Kidney capillary endothelial cell (primary cell): ENCODE data around the gene MELK.
"Not testable (repeated sequence)": the region's sequence is repeated elsewhere in the genome, so short reads cannot be mapped to it uniquely, and the experiment has no call there.

ENCODE experiments used
- DNase-seq: peaks from one replicate; pipeline ENCODE4 v3.0.0-alpha.2; 2018; ENCODE audit warnings: low spot score

MELK gene

GRCh38 chr9:36572515-36573418 lies at the start of gene MELK:
Gene MELK (plus strand): TSS chr9:36572895. CDS start chr9:36581682, 8,787 bp downstream.
- peak; percentile 77 for DNase-seq

GRCh38 chr9:36530224-36530623 lies 42.5 kb upstream of the MELK start:
- no peak for DNase-seq

- DNase-seq = no peak
Measured at GRCh38 chr9:36532353-36532752, 40.3 kb upstream of the MELK start.

- not testable (repeated sequence) for DNase-seq
Measured at GRCh38 chr9:36533726-36534125, 39.0 kb upstream of the MELK start.

GRCh38 chr9:36535107-36535506 lies 37.6 kb upstream of the MELK start:
- no peak for DNase-seq

GRCh38 chr9:36537861-36538260 lies 34.8 kb upstream of the MELK start:
- no peak for DNase-seq

GRCh38 chr9:36542355-36542754 lies 30.3 kb upstream of the MELK start:
- no peak for DNase-seq

- DNase-seq = no peak
Measured at GRCh38 chr9:36543916-36544315, 28.8 kb upstream of the MELK start.

- no peak for DNase-seq
Measured at GRCh38 chr9:36547598-36547997, 25.1 kb upstream of the MELK start.

GRCh38 chr9:36548454-36548853 lies 24.2 kb upstream of the MELK start:
- DNase-seq = no peak

GRCh38 chr9:36550135-36550534 lies 22.6 kb upstream of the MELK start:
- DNase-seq = no peak

- DNase-seq = not testable (repeated sequence)
Measured at GRCh38 chr9:36550631-36551098, 22.0 kb upstream of the MELK start.

GRCh38 chr9:36551129-36551528 lies 21.6 kb upstream of the MELK start:
- no peak for DNase-seq

GRCh38 chr9:36551910-36552309 lies 20.8 kb upstream of the MELK start:
- DNase-seq = no peak

GRCh38 chr9:36559036-36559695 lies 13.5 kb upstream of the MELK start:
- no peak for DNase-seq

- no peak for DNase-seq
Measured at GRCh38 chr9:36560771-36561170, 11.9 kb upstream of the MELK start.

- DNase-seq = not testable (repeated sequence)
Measured at GRCh38 chr9:36562801-36563200, 9.9 kb upstream of the MELK start.

- no peak for DNase-seq
Measured at GRCh38 chr9:36566813-36567221, 5.9 kb upstream of the MELK start.

GRCh38 chr9:36568681-36569080 lies 4.0 kb upstream of the MELK start:
- DNase-seq = not testable (repeated sequence)

- no peak for DNase-seq
Measured at GRCh38 chr9:36571333-36571732, 1.4 kb upstream of the MELK start.

- DNase-seq = not testable (repeated sequence)
Measured at GRCh38 chr9:36574045-36574444, 1.4 kb downstream of the MELK start.

GRCh38 chr9:36575411-36575882 lies 2.8 kb downstream of the MELK start:
- DNase-seq = no peak

- no peak for DNase-seq
Measured at GRCh38 chr9:36576866-36577265, 4.2 kb downstream of the MELK start.
